NB4 (cell line): ENCODE measurements around the gene ACSS2.
A peak's percentile ranks its signal among the peaks of the same experiment; 100 is the strongest.

Experiments used
- DNase-seq: peaks from one replicate; pipeline ENCODE4 v3.0.0; 2010; ENCODE audit warnings: low read depth
- H3K4me3 ChIP-seq: one replicate; pipeline ENCODE4 v1.5.1; 2011; ENCODE audit warnings: mild to moderate bottlenecking, low read depth, low read length, moderate library complexity
- CTCF ChIP-seq: IDR thresholded peaks from one replicate; pipeline ENCODE4 v1.5.1; 2012; ENCODE audit warnings: low read depth, low read length
- MAX ChIP-seq: IDR thresholded peaks from 2 replicates; pipeline ENCODE4 v1.6.1; 2011; ENCODE audit warnings: low read depth, low read length
- MYC ChIP-seq: IDR thresholded peaks from 2 replicates; pipeline ENCODE4 v1.6.1; 2011; ENCODE audit warnings: low read depth, low read length
- POLR2A ChIP-seq: IDR thresholded peaks from 2 replicates; pipeline ENCODE4 v1.6.1; 2011; ENCODE audit warnings: mild to moderate bottlenecking; ENCODE audit not compliant: insufficient read length; ENCODE audit errors: extremely low read depth

Gene ACSS2

GRCh38 chr20:34938466-34939163 lies 62.2 kb downstream of the ACSS2 start:
- H3K4me3 ChIP-seq, result no peak overlapping the region
- TF ChIP-seq POLR2A, result peak; percentile 47
- TF ChIP-seq MYC, result peak; percentile 45
- peak; percentile 56; the same call in 1 of the 2 replicates for TF ChIP-seq MAX
- no peak for TF ChIP-seq CTCF
- DNase-seq, result peak; percentile 95

- no peak for TF ChIP-seq POLR2A
- no peak for TF ChIP-seq MAX
- no peak for TF ChIP-seq CTCF
- TF ChIP-seq MYC, result no peak
- H3K4me3 ChIP-seq, result no peak overlapping the region
- DNase-seq, result peak; percentile 25
These were observed 63.7 kb downstream of the ACSS2 start for GRCh38 chr20:34940081-34940481.

- TF ChIP-seq MYC (no peak), CTCF (no peak), MAX (no peak), POLR2A (no peak)
- peak; percentile 42 for DNase-seq
These were observed 64.8 kb downstream of the ACSS2 start for GRCh38 chr20:34941226-34941625.

GRCh38 chr20:34942301-34942700 lies 65.9 kb downstream of the ACSS2 start:
- TF ChIP-seq POLR2A, result no peak
- no peak for TF ChIP-seq CTCF
- TF ChIP-seq MYC, result no peak
- H3K4me3 ChIP-seq, result no peak overlapping the region
- DNase-seq, result no peak

More at GRCh38 chr20:34941226-34941625, 64.8 kb downstream of the ACSS2 start:
- no peak overlapping the region for H3K4me3 ChIP-seq

- no peak overlapping the region for H3K4me3 ChIP-seq
- no peak for DNase-seq
- TF ChIP-seq POLR2A (no peak), MYC (no peak), MAX (no peak), CTCF (no peak)
These were observed 67.6 kb downstream of the ACSS2 start for GRCh38 chr20:34943808-34944567.
